HG03064 (cell line): Measurements from ENCODE around the gene MRPL48.
"Not testable (repeated sequence)": the region's sequence is repeated elsewhere in the genome, so short reads cannot be mapped to it uniquely, and the experiment has no call there.

Experiments used
- ATAC-seq: cut with Tn5 transposase; IDR thresholded peaks from one replicate; pipeline ENCODE4 v1.9.1; 2021; ENCODE audit warnings: low read depth; ENCODE audit not compliant: unreplicated experiment

MRPL48 gene

DNA sequence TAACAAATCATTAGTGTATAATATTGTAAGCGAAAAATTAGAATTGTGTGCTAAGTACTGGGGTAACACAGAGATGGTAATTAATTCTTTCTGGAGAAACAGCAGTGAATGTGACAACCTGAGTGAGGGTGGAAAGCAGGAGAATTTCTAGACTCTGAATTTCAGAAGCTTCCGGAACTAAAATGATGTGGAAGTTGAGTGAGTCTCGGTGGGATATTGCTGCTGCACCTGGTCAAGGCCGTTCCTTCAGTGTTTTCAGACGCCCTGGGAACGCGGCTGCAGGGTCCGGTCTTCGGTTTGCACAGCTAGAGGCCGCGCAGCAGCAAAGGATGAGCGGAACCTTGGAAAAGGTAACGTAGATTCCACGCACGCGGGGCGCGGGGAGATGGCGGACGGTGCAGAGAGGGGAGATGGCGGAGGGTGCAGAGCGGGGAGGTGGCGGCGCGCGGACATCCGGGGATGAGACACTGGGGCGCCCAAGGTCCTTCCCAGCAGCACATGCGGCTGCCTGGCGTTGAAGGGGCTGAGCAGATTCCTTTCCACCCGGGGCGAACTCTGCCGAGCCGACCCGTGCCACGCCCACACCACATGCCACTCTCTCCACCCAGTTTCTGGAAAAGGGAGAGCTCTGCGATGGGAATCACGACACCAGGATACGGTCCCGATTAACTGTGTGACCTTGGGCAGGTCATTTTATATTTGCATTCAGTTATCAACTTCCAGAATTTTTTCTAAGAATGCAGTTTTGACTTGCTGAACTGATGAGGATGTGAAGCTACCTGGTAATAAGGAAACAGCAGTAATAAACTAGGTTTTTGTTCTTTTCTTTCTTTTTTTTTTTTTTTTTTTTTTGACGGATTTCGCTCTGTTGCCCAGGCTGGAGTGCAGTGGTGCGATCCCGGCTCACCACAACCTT lies at the start of gene MRPL48:
Gene MRPL48, plus strand, starts transcription at position 232 of the 916 bp plus-strand sequence. Its CDS starts 98 bp downstream, at position 330.
- peak; percentile 84 for ATAC-seq

DNA sequence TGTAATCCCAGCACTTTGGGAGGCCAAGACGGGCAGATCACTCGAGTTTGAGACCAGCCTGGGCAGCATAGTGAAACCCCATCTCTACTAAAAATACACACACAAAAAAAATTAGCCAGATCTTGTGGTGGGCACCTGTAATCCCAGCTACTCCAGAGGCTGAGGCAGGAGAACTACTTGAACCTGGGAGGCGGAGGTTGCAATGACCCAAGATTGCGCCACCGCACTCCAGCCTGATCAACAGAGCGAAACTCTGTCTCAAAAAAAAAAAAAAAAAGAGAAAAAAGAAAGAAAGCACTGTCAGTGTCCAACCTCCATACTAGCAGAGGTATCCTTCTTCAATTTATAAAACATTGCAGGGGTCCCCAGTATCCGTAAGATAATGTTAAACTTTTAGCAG lies 44.6 kb upstream of the MRPL48 start:
- ATAC-seq = no peak

DNA sequence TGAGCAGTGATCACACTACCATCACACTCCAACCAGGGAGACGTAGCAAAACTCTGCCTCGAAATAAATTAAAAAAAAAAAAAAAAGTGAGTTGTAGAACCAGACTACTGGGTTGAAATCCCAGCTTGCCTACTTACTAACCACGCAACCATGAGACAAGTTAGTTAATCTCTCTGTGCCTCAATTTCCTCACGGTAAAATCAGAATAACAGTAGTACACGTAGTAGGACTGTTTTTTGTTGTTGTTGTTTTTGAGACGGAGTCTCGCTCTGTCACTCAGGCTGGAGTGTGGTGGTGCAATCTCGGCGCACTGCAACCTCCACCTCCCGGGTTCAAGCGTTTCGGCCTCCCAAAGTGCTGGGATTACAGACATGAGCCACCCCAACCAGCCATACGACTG lies 41.0 kb upstream of the MRPL48 start:
- ATAC-seq = no peak

DNA sequence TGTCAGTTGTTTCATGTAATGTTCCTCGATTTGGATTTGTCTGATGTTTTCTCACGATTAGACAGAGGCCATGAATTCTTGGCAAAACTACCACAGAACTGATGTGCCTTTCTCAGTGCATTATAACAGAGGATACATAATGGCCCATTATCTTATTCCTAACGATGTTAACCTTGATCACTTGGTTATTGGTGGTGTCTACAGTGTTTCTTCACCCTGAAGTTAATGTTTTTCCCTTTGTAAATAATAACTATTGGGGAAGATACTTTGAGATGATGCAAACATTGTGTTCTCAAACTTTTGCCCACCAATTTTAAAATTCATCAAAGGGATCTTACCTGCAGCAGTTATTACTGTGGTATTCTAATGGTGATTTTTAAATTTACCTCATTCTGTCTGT lies 39.9 kb upstream of the MRPL48 start:
- no peak for ATAC-seq

DNA sequence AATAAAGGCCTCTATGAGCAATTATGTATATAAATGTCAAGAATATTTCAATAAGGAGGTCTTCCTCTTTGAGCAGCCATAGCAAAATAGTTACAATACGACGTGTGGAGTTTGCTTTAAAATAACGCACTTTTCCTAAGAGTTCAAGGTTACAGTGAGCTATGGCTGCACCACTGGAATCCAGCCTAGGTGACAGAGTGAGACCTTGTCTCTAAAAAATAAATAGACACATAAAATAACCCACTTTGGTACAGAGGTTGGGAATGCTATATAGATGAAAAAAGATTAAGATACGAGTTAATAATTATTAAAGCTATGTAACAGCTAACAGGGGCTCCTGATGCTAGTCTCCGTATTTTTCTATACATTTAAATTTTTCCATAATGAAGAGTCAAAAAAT lies 39.4 kb upstream of the MRPL48 start:
- ATAC-seq = no peak

DNA sequence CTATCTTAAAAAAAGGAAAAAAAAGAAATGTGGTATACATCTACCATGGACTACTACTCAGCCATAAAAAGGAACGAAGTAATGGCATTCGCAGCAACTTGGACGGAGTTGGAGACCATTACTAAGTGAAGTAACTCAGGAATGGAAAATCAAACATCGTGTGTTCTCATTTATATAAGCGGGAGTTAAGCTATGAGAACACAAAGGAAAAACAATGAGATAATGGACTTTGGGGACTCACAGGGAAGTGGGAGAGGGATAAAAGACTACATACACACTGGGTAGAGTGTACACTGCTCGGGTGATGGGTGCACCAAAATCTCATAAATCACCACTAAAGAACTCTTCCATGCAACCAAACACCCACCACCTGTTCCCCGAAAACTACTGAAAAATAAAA lies 38.6 kb upstream of the MRPL48 start:
- ATAC-seq = no peak

DNA sequence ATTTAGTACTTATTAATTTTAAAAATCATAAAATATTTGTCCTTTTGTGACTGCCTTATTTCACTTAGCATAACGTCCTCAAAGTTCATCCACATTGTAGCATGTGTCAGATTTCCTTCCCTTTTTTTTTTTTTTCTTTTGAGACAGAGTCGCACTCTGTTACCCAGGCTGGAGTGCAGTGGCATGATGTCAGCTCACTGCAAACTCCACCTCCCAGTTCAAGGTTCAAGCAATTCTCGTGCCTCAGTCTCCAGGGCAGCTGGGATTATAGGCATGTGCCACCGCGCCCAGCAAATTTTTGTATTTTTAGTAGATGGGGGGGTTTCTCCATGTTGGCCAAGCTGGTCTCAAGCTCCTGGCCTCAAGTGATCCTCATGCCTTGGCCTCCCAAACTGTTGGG lies 37.4 kb upstream of the MRPL48 start:
- ATAC-seq = no peak

DNA sequence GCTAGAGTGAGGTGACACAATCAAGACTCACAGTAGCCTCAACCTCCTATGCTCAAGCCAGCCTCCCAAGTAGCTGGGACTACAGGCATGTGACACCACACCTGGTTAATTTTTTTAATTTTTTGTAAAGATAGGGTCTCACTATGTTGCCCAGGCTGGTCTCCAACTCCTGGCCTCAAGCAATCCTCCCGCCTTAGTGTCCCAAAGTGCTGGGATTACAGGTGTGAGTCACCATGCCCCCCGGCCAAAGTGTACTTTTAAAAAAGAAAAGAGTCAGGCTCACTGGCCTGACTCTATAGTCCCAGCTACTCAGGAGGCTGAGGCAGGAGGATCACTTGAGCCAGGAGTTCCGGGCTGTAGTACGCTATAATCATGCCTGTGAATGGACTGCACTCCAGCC lies 36.8 kb upstream of the MRPL48 start:
- not testable (repeated sequence) for ATAC-seq

DNA sequence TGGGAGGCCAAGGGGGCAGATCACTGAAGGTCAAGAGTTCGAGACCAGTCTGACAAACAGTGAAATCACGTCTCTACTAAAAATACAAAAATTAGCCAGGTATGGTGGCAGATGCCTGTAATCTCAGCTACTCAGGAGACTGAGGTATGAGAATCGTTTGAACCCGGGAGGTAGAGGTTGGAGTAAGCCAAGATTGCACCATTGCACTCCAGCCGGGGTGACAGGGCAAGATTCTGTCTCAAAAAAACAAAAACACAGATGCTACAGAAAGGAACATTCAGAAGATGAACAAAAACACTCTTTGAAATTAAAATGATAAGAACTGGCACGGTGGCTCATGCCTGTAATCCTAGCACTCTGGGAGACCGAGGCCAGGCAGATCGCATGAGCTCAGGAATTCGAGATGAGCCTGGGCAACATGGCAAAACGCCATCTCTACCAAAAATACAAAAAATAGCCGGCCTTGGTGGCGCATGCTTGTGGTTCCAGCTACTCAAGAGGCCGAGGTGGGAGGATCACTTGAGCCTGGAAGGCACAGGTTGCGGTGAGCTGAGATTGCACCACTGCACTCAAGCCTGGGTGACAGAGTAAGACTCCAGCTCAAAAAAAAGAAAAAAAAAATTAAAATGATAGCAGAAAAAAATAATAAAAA lies 35.3 kb upstream of the MRPL48 start:
- no peak for ATAC-seq

DNA sequence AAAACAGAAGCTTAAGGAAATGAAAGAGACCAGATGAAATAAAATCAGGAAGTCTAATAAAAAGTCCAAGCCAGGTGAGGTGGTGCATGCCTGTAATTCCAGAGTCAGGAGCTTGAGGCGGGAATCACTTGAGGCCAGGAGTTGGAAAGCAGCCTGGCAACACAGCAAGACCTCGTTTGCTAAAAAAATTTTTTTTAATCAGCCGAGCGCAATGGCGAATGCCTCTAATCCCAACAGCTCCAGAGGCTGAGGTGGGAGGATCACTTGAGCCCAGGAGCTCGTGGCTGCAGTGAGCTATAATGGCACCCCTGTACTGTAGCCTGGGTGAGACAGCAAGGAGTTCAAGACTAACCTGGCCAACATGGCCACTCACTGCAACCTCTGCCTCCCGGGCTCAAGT lies 34.8 kb upstream of the MRPL48 start:
- ATAC-seq = no peak

DNA sequence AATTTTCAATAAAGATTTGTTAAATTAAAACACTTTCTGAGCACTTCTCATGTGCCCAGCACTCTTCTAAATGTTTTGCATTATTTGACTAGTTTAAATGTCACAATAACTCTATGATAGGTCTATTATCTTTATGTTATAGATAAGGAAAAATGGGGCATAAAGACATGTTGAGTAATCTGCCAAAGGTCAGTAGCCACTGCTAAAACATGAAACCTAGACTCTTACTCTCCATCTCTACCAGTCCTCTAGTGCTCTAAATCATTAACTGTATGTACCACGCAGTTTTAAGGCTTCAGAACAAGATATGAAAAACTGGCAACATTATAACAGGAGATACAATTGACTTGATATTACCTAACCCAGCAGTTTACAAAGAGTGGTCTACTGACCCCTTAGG lies 33.7 kb upstream of the MRPL48 start:
- ATAC-seq = no peak

DNA sequence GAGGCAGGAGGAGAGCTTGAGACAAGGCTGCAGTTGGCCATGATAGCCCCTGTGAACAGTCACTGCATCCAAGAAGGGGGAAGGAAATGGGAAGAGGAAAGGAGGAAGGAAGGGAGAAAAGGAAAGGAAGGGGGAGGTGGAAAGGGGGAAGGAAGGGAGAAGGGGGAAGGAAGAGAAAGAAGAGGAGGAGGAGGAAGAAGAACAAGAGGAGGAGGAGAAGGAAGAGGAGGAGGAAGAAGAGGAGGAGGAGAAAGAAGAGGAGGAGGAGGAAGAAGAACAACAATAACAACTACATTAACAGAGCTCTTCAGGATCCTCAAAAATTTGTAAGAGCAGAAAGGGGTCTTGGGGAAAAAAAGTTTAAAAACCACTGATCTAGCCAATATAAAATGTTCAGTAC lies 32.0 kb upstream of the MRPL48 start:
- no peak for ATAC-seq

DNA sequence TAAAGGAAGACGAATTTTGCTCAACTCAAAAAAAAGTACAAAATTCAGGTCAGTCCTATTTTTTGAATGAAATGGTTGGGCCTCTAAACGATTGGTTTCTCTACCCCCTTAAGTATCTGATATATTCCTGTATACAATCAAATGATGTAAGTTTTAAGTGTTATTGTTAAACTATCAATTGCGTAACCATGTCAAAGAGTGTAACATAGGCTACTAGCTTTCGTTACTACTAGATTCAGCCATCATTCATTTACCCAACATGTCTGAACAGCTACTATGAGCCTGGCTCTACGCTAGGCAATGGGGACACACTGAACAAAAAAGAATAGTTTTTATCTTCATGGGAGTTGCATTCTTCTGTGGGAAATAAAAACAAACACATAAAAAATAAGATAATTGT lies 30.1 kb upstream of the MRPL48 start:
- ATAC-seq = no peak

DNA sequence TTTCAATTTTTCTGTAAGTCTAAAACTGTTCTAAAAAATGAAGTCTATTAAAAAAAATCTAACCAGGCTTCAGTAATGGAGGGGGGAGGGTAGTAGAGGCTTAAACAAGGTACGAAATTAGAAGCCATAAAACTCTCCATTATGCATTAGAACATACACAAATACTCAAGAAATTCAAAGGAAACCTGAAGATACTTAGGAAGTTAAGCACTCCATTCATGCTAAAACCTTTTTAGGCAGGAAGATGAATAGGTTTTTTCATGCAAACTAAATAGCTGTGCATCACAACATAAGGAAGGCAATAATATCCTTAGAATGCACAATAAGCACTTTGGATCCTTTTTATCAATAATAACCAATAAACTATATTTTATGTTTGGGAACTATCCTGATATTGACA lies 29.2 kb upstream of the MRPL48 start:
- no peak for ATAC-seq

DNA sequence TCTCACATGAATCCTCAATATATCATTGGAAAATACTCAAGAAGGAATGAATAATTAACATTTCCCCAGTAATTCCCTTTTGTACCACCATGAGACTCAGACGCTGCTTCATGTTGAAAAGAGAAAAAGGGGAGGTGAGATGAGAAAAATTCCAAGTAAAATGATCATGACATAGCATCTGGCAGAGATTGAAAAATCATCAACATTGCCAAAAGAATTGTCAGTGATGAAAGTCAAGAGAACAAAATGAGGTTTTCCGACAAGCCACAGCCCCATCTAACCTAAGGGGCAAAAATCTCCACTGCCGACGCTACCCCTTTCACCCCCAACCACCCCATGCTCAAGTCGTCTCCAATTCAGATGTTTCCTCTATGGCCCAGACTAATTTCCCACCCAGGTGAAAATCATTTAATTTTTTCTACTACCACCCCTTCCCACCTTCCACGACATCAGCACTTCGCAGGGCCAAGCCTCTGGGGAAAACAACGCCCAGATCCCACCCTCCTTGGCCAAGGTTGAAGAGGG lies 28.0 kb upstream of the MRPL48 start:
- ATAC-seq = no peak

DNA sequence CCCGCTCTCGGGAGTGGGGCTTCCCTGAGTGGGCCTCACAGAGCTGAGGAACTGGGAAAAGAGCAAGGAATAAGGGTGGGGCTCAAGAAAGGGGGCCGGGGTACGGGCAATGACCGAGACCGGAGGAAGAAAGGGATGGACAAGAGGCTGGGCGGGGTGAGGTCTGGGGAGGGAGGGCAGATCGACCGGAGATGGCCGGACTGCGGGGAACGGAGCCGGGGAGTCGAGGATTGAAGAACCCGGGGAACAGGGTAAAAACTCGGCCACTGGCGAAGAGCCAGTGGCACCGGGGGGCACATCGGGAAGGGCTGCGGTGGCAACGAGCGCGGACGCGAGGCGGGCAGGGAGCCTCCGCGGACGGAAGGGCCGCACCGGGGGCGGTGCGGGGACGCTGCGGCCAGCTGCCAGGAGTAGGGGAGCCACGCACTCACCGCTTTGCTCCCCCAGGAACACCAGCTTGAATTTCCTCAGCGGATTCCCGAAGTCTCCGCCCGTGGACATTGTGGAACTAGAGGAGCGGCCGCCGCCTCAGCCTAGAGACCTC lies 27.5 kb upstream of the MRPL48 start:
- peak; percentile 9 for ATAC-seq

DNA sequence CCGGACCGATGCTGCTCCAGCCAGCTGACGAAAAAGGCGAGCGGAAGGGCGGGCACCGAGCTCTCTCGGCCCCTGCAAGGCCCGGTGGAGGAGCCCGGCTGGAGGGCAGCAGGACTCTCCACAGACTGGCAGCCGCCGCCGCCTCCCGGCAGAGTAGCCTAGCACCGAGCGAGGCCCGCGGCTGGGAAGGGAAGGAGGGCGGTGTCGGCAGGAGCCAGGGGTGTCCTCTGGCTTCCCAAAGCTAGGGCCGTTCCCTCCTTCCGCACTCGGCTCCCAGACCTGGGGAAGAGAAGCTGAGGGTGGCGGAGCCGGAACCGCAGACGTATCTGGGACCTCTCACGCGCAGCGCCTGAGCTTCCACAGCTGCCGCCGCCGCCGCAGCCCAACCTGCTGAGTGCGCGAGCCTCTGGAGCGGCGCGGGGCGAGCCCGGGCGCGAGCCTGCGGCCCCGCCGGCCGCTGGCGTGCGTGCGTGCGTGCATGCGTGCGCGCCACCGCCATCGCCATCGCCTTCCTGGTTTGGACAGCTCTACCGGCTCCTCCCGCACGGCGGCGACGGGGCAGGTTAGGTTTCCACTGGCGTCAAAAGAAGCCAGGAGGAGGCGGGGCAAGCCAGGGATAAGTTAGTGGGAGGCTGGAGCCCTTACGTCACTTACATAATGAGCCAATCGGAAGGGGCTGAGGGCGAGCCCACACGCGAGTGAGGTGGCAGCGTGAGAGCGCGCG lies 26.8 kb upstream of the MRPL48 start, which contains the start of gene RAB6A:
Gene RAB6A, minus strand, starts transcription at position 396 of the 724 bp plus-strand sequence. CDS start 439 bp downstream, outside the sequence.
- peak; percentile 89 for ATAC-seq

DNA sequence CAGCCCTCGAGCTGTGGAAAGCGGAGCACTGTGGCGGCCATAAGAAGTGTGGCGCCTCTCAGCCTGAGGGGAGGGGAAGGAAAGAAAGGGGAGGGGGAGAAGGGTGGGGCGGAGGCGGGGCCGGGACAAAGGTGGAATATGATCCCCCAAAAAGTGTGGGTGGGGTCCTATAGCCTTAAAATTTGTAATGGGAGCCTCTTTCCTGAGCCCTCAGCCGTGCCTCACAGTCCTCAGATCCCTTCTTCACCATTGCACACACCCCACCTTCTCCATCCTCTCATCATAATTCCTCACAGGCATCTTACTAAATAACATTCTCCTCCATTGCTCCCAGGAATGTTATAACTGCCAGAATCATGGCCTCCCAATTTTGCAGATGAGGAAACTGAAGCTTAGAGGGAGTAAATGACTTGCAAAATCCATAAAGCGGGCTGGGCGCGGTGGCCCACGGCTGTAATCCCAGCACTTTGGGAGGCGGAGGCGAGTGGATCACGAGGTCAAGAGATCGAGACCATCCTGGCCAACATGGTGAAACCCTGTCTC lies 26.2 kb upstream of the MRPL48 start:
- no peak for ATAC-seq

DNA sequence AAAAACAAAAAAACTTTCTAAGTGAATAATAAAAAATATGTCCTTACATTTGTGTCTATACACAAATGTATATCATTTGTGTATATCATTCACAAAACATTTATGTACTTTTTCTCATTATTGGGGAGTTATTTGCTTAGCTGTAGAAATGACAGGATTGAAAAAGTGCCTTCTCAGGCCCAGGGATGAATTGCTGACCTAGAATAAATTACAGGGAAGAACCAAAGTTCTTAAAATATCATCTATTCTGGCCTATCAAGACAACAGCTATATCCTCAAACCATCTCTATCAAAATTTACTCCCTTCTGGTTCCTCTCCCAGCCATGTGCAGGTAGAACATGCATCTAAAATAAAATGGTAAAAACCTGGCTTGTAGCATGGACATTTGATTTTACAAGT lies 24.9 kb upstream of the MRPL48 start:
- no peak for ATAC-seq

DNA sequence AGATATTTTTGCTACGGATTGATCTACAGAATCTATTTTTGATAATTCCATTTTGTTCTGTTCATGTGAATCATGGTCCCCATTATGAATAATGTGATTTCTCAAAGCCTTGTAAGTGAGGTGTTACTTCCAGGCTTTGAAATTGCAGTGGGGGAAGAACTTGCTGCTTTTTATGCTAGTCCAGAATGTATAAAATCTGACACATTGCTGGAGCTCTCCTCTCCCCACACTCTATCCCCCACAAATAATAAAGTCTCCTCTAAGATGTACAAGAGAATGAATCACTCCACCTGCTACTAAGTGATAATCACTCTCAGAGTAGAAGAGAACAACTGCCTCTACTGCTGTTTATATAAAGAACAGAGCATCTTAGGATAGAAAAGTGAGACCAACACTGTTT lies 20.9 kb upstream of the MRPL48 start:
- no peak for ATAC-seq
